Psoas muscle (tissue), 8 donors: ENCODE measurements around the gene CA6. TPM values are rescaled to one million over a fixed set of nuclear protein-coding genes. Genes with fewer than 3 reads are reported as not detected.
A peak's percentile ranks its signal among the peaks of the same experiment; 100 is the strongest.

ENCODE experiments used
- ATAC-seq, 4 donors: fragments of 200-7000 bp; cut with Tn5 transposase; one replicate each; pipeline ENCODE4 v1.9.1; 2020; ENCODE audit warnings: moderate library complexity in 3 of 4, mild to moderate bottlenecking in 2 of 4
- DNase-seq, 2 donors: peaks; one replicate each; pipeline ENCODE4 v3.0.0-alpha.2; 2020
- H3K27ac ChIP-seq: fragments of 200-600 bp; one replicate; pipeline ENCODE4 v1.8.0; 2022
- H3K27me3 ChIP-seq, 3 donors: fragments of 200-600 bp in 1 of 3; one replicate each; pipeline versions ENCODE4 v1.6.1 to v1.8.0; 2013 to 2022; ENCODE audit warnings: low read length in 2 of 3, mild to moderate bottlenecking in 2 of 3, moderate library complexity in 1 of 3; ENCODE audit not compliant: insufficient read depth in 3 of 3
- H3K36me3 ChIP-seq, 2 donors: fragments of 200-600 bp in 1 of 2; one replicate each; pipeline versions ENCODE4 v1.6.1 to v1.8.0; 2013 to 2022; ENCODE audit warnings: low read depth in 1 of 2, mild to moderate bottlenecking in 1 of 2, moderate library complexity in 1 of 2; ENCODE audit not compliant: insufficient read depth in 1 of 2
- H3K4me1 ChIP-seq: fragments of 200-600 bp; one replicate; pipeline ENCODE4 v1.8.0; 2022
- H3K4me3 ChIP-seq: fragments of 200-600 bp; one replicate; pipeline ENCODE4 v1.8.0; 2022; ENCODE audit warnings: mild to moderate bottlenecking
- H3K9me3 ChIP-seq: fragments of 200-600 bp; one replicate; pipeline ENCODE4 v1.8.0; 2022
- WGBS, 3 donors: extraction: QIAGEN DNeasy Blood & Tissue Kit; methylation state at CpG; one replicate each; pipeline versions ENCODE4 v1.1.6 to v1.1.7; 2013; 5-methylcytosine and 5-hydroxymethylcytosine counted together
- intact Hi-C, 2 donors: fragments of 100-400 bp; cut with DNase I; formaldehyde crosslinking; loops; one replicate each; pipeline versions ENCODE4 v1.11.0 to v1.14.2; 2022
- polyA plus RNA-seq, 3 donors: library from polyadenylated mRNA; stranded (reverse); fragments of 200-250 nt; gene quantifications; one replicate each; pipeline ENCODE4 v1.2.3, GENCODE V29; 2013
- total RNA-seq, 4 donors: library from RNA; stranded (reverse); fragmentation: NEBNext Ultra II Directional in 2 of 4; extraction: Animal tissue kit (Norgen Biotek cat#: 25700) in 2 of 4; gene quantifications; one replicate each; pipeline versions ENCODE4 v1.2.1 to v1.2.4, GENCODE V29; 2021 to 2023
- TF ChIP-seq, protein P1 (sequence below): fragments of 200-600 bp; IDR thresholded peaks from one replicate; pipeline ENCODE4 v1.8.0; 2022; ENCODE audit warnings: antibody characterized with exemption
- donor health status: healthy with polysubstance abuse.
- donor health status: DM: no; HTN: no; CAD: no; lungs with moderate emphysema.
- donor health status: Bipolar disorder and iron deficiency.
- donor health status: healthy.
- donor health status: DM: yes; HTN: yes; CAD: no.
- donor health status: DM: no; HTN: no; CAD: no.
- donor health status: DM: no; HTN: no; CAD: no.
- donor health status: DM: yes; HTN: yes; CAD: no.

Gene CA6
- total and polyA plus RNA-seq, 7 donors = not detected

DNA sequence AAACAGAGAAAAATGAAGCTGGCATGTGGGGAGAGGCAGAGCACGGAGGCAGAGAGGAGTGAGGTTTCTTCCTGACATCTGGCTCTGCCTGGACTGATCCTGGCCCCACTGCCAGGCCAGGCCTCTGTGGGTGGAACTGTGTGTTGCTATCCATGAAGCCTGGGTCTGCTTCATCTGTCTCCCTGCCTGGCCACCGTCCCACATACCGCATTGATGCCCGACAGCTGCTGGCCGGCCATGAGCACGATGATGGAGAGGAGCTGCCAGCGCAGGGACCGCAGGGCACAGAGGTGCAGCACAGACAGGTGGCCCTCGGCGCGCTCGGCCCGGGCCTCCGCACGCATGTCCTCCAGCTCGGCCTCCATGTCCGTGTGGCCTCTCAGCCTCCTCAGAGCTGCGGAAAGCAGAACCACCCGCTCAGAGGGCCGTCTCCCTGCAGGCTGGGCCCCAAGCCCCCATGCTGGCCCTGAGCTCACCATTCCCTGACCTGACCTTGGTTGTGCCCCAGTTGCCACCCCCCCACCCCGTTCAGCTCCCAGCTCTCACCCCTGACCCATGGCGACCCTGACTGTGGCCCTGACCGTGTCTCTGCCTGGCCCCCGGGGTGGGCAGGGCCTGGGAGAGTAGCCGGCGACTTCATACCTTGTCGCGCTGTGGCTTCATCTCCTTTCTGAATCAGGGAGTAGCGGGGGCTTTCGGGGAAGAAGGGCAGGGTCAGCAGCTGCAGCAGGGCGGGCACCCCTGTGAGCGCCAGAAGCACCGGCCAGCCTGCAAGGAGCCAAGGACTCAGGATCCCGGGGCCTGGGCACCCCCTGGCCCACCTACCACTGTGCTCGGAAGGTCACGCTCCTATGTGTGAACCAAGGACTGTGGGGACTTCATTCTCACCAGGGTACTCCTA lies 69.1 kb downstream of the CA6 start:
- no peak for DNase-seq
- Histone ChIP-seq H3K4me1 (no peaks in the 10 kb centered on the region), H3K36me3 (no peaks in the 10 kb centered on the region), H3K27ac (no peak overlapping the region), H3K9me3 (no peaks in the 10 kb centered on the region), H3K4me3 (no peak overlapping the region), H3K27me3 (no peaks in the 10 kb centered on the region)
- peak in 3 of 4 donors; percentile 32 to 85 (median 62) for ATAC-seq
- TF ChIP-seq, protein P1, sequence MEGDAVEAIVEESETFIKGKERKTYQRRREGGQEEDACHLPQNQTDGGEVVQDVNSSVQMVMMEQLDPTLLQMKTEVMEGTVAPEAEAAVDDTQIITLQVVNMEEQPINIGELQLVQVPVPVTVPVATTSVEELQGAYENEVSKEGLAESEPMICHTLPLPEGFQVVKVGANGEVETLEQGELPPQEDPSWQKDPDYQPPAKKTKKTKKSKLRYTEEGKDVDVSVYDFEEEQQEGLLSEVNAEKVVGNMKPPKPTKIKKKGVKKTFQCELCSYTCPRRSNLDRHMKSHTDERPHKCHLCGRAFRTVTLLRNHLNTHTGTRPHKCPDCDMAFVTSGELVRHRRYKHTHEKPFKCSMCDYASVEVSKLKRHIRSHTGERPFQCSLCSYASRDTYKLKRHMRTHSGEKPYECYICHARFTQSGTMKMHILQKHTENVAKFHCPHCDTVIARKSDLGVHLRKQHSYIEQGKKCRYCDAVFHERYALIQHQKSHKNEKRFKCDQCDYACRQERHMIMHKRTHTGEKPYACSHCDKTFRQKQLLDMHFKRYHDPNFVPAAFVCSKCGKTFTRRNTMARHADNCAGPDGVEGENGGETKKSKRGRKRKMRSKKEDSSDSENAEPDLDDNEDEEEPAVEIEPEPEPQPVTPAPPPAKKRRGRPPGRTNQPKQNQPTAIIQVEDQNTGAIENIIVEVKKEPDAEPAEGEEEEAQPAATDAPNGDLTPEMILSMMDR = no peak
- WGBS, 3 donors = 68 to 70% (median 69%) methylated on average over 36 of the region's 36 CpGs
- intact Hi-C loops = loop anchor here (5.0 to 10.0 kb wide), 2 partner anchors 80 to 88 kb away; no protein-coding TSS in a partner anchor

DNA sequence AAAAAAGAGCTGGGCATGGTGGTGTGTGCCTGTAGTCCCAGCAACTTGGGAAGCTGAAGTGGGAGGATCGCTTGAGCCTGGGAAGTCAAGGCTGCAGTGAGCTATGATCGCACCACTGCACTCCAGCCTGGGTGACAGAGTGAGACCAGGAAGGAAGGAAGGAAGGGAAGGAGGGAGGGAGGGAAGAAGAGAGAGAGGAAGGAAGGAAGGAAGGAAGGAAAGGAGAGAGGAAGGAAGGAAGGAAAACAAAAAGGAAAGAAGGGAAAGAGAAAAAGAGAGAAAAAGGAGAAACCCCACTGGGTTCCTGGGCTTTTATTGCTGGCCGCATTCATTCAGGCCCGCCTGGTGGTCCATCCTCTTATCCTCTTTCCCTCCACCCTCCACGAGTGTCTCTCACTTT lies 70.8 kb downstream of the CA6 start:
- TF ChIP-seq, protein P1 = no peak
- Histone ChIP-seq H3K4me1 (no peaks in the 10 kb centered on the region), H3K9me3 (no peaks in the 10 kb centered on the region), H3K27ac (no peak overlapping the region), H3K36me3 (no peaks in the 10 kb centered on the region), H3K27me3 (no peaks in the 10 kb centered on the region), H3K4me3 (no peak overlapping the region)
- intact Hi-C loops = loop anchor here in 1 of 2 donors (10.0 kb wide), 1 partner anchor 78 kb away; no protein-coding TSS in a partner anchor
- ATAC-seq (no peak), DNase-seq (no peak)
- WGBS, 3 donors = 77 to 91% (median 79%) methylated on average over 5 of the region's 5 CpGs

DNA sequence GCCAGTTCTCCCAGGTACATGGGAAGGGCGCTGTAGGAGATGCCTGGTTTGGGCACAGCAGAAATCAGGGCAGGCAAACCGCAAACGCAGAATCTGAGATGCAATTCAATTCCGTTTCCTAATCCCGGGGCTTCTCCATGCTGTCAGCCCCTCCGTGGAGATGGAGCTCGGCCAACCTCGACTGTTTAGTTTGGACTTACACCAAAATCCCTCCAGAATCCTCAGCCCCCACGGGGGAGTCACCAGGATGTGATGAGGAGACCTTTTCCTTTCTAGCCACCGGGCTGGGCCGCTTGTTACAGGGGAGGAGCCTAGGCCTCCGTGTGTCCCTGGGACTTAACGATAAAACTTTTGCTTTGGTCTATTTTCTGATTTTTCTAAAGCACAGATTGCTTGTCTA lies 72.7 kb downstream of the CA6 start:
- H3K27me3 ChIP-seq = no peaks in the 10 kb centered on the region
- TF ChIP-seq, protein P1 = no peak
- no peaks in the 10 kb centered on the region for H3K9me3 ChIP-seq
- H3K4me3 ChIP-seq = no peak overlapping the region
- no peak overlapping the region for H3K27ac ChIP-seq
- no peak for ATAC-seq
- no peaks in the 10 kb centered on the region for H3K36me3 ChIP-seq
- intact Hi-C loops = loop anchor here in 1 of 2 donors (10.0 kb wide), 1 partner anchor 76 kb away; no protein-coding TSS in a partner anchor
- 39 to 51% (median 44%) methylated on average over 13 of the region's 13 CpGs for WGBS, 3 donors
- DNase-seq = no peak
- H3K4me1 ChIP-seq = no peaks in the 10 kb centered on the region

DNA sequence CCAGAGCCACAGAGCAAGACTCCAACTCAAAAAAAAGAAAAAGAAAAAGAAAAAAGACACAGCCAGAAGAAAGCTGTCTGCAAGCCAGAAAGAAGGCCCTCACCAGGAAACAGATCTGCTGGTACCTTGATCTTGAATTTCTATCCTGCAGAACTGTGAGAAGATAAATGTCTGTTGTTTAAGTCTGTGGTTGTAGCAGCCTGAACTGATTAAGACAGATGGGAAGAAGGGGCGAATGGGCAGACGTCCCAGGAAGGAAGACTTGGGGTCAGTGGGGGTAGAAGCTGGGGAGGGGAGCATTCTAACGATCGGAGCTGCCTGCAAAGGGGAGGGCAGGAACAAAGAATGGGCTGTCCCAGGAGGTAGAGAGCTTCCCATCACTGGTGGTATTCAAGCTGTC lies 74.2 kb downstream of the CA6 start:
- Histone ChIP-seq H3K9me3 (no peaks in the 10 kb centered on the region), H3K4me3 (no peak overlapping the region), H3K27ac (no peak overlapping the region), H3K4me1 (no peaks in the 10 kb centered on the region), H3K36me3 (no peaks in the 10 kb centered on the region), H3K27me3 (no peaks in the 10 kb centered on the region)
- TF ChIP-seq, protein P1 = no peak
- ATAC-seq (no peak), DNase-seq (no peak)
- intact Hi-C loops = loop anchor here in 1 of 2 donors (10.0 kb wide), 1 partner anchor 75 kb away; no protein-coding TSS in a partner anchor
- WGBS, 3 donors = 48 to 55% (median 55%) methylated on average over 4 of the region's 4 CpGs
